OCI-LY3 (cell line): Measurements from ENCODE around the gene CDC42EP2.

ENCODE experiments used
- EZH2phosphoT487 ChIP-seq: fragments of 200-600 bp; shearing (Covaris generic); IDR thresholded peaks from 2 replicates; pipeline ENCODE4 v1.6.1; 2018; ENCODE audit warnings: antibody characterized with exemption, mixed run types, low read depth
- TF ChIP-seq, protein P1 (sequence below): fragments of 200-600, 300-600 bp; sonication (generic); IDR thresholded peaks from 2 replicates; pipeline ENCODE4 v1.5.1; 2014; ENCODE audit warnings: antibody characterized with exemption, low read length, low read depth

DNA sequence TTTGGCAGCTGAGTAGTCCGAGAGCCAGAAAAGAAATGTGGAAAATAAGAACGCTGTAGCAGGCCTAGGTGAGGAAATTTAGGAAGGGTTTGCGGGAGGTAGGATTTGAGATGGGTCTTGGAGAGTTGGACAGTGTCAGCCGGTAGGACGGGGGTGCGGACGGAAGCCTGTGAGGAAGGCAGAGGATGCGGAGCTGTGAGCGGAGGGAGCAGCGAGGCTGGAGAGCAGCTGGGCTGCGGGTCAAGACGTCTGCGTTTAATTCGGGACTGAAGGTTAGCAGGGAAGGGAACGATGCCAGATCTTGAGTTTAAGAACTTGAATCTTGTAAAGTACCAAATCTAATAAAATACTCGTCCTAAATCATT is 39.2 kb downstream of the CDC42EP2 start:
- TF ChIP-seq, protein P1, sequence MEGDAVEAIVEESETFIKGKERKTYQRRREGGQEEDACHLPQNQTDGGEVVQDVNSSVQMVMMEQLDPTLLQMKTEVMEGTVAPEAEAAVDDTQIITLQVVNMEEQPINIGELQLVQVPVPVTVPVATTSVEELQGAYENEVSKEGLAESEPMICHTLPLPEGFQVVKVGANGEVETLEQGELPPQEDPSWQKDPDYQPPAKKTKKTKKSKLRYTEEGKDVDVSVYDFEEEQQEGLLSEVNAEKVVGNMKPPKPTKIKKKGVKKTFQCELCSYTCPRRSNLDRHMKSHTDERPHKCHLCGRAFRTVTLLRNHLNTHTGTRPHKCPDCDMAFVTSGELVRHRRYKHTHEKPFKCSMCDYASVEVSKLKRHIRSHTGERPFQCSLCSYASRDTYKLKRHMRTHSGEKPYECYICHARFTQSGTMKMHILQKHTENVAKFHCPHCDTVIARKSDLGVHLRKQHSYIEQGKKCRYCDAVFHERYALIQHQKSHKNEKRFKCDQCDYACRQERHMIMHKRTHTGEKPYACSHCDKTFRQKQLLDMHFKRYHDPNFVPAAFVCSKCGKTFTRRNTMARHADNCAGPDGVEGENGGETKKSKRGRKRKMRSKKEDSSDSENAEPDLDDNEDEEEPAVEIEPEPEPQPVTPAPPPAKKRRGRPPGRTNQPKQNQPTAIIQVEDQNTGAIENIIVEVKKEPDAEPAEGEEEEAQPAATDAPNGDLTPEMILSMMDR: no peak
- no peak for TF ChIP-seq EZH2phosphoT487
